HEK293 (cell line): ENCODE data around the gene CMC1.

ENCODE experiments used
- GFI1B ChIP-seq: fragments of 450-650 bp; formaldehyde crosslinking; IDR thresholded peaks from 2 replicates; pipeline ENCODE4 v1.5.1; 2016; ENCODE audit warnings: missing biosample characterization, missing genetic modification characterization
- GLI2 ChIP-seq: fragments of 450-650 bp; formaldehyde crosslinking; IDR thresholded peaks from 2 replicates; pipeline ENCODE4; 2017; ENCODE audit warnings: missing biosample characterization, missing genetic modification characterization, low read depth, borderline replicate concordance
- KLF8 ChIP-seq: fragments of 450-650 bp; formaldehyde crosslinking; IDR thresholded peaks from 2 replicates; pipeline ENCODE4 v1.5.1; 2016; ENCODE audit warnings: missing biosample characterization, missing genetic modification characterization
- WT1 ChIP-seq: fragments of 450-650 bp; formaldehyde crosslinking; IDR thresholded peaks from 2 replicates; pipeline ENCODE4 v1.5.1; 2016; ENCODE audit warnings: missing biosample characterization, missing genetic modification characterization
- YY1 ChIP-seq: fragments of 450-650 bp; formaldehyde crosslinking; IDR thresholded peaks from 2 replicates; pipeline ENCODE4 v1.5.1; 2018; ENCODE audit warnings: missing biosample characterization, missing genetic modification characterization
- ZBTB20 ChIP-seq: fragments of 450-650 bp; formaldehyde crosslinking; IDR thresholded peaks from 2 replicates; pipeline ENCODE4 v1.5.1; 2016; ENCODE audit warnings: missing biosample characterization, missing genetic modification characterization
- ZNF248 ChIP-seq: fragments of 450-650 bp; formaldehyde crosslinking; IDR thresholded peaks from 2 replicates; pipeline ENCODE4 v1.5.1; 2017; ENCODE audit warnings: missing biosample characterization, missing genetic modification characterization
- ZNF561 ChIP-seq: fragments of 450-650 bp; IDR thresholded peaks from 2 replicates; pipeline ENCODE4 v1.5.1; 2018; ENCODE audit warnings: missing biosample characterization, missing genetic modification characterization, borderline replicate concordance
- ZNF600 ChIP-seq: fragments of 450-650 bp; formaldehyde crosslinking; IDR thresholded peaks from 2 replicates; pipeline ENCODE4 v1.5.1; 2016; ENCODE audit warnings: missing biosample characterization, missing genetic modification characterization
- ZNF707 ChIP-seq: fragments of 450-650 bp; formaldehyde crosslinking; IDR thresholded peaks from 2 replicates; pipeline ENCODE4 v1.5.1; 2016; ENCODE audit warnings: missing biosample characterization, missing genetic modification characterization
- ZNF76 ChIP-seq: fragments of 450-650 bp; formaldehyde crosslinking; IDR thresholded peaks from 2 replicates; pipeline ENCODE4; 2016; ENCODE audit warnings: low read depth, missing biosample characterization, missing genetic modification characterization, borderline replicate concordance
- ZNF785 ChIP-seq: fragments of 450-650 bp; formaldehyde crosslinking; IDR thresholded peaks from 2 replicates; pipeline ENCODE4 v1.5.1; 2016; ENCODE audit warnings: missing biosample characterization, missing genetic modification characterization
- ZXDB ChIP-seq: fragments of 450-650 bp; formaldehyde crosslinking; IDR thresholded peaks from 2 replicates; pipeline ENCODE4 v1.5.1; 2016; ENCODE audit warnings: missing biosample characterization, missing genetic modification characterization
- TF ChIP-seq, protein P1 (sequence below): fragments of 450-650 bp; formaldehyde crosslinking; IDR thresholded peaks from 2 replicates; pipeline ENCODE4 v1.5.1; 2016; ENCODE audit warnings: missing biosample characterization, missing genetic modification characterization
- TF ChIP-seq, protein P2 (sequence below): fragments of 450-650 bp; formaldehyde crosslinking; IDR thresholded peaks from 2 replicates; pipeline ENCODE4 v1.5.1; 2016; ENCODE audit warnings: missing biosample characterization, missing genetic modification characterization
- TF ChIP-seq, protein P3 (sequence below): fragments of 450-650 bp; formaldehyde crosslinking; IDR thresholded peaks from 2 replicates; pipeline ENCODE4 v1.5.1; 2016; ENCODE audit warnings: missing biosample characterization, missing genetic modification characterization
- TF ChIP-seq, protein P4 (sequence below): fragments of 450-650 bp; formaldehyde crosslinking; IDR thresholded peaks from 2 replicates; pipeline ENCODE4 v1.5.1; 2016; ENCODE audit warnings: missing biosample characterization, missing genetic modification characterization
- TF ChIP-seq, protein P5 (sequence below): fragments of 450-650 bp; formaldehyde crosslinking; IDR thresholded peaks from 2 replicates; pipeline ENCODE4 v1.5.1; 2016; ENCODE audit warnings: missing biosample characterization, missing genetic modification characterization
- TF ChIP-seq, protein P6 (sequence below): fragments of 450-650 bp; formaldehyde crosslinking; IDR thresholded peaks from 2 replicates; pipeline ENCODE4 v1.5.1; 2016; ENCODE audit warnings: missing biosample characterization, missing genetic modification characterization, borderline replicate concordance

The CMC1 gene

DNA sequence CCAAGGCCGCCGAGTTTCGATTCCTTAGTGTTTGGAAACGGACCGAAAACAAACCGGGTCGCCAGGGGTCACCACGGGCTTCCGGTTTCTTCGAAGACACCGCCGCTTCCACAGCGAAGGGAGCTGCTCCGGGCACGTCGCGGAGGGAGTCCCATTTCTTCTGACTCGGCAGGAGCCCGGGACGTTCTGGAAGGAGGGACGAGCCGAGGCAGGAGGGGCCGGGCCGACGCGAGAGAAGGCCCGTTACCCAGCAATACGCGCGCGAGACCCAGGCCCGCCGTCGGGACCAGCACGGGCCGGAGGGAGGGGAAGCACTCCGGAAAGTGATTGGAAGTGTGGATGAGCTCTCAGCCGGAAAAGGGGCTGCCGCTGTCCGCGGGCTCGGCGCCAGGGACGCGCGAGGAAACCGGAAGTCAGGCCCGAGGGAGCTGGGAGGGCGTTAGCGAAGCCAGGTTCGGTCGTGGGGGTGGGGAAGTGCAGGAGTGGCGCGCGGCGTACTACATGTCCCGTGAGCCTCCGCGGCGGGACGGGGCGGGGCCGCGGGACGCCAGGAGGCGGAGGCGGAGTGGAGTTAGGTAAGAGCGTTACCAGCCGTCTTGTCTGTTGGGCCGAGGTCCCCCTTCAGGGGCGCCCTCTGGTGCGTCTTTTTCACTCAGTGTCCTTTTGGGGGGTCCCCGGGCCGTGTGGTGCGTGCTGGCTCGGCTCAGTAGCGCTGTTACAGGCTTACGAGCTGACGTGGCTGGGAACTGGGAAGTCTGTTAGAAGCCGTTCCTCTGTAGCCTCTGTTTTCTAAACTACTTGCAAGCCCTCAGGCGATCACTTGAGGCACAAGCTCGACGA, 107.4 kb downstream of the CMC1 start, which contains the start of the genes AZI2 and ZCWPW2 (continued):
- TF ChIP-seq, protein P1, sequence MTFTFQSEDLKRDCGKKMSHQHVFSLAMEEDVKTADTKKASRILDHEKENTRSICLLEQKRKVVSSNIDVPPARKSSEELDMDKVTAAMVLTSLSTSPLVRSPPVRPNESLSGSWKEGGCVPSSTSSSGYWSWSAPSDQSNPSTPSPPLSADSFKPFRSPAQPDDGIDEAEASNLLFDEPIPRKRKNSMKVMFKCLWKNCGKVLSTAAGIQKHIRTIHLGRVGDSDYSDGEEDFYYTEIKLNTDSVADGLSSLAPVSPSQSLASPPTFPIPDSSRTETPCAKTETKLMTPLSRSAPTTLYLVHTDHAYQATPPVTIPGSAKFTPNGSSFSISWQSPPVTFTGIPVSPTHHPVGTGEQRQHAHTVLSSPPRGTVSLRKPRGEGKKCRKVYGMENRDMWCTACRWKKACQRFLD (tag by site-specific recombination) = no peak
- peak; percentile 86 for TF ChIP-seq ZXDB (tag by site-specific recombination)
- no peak for TF ChIP-seq YY1 (tag by site-specific recombination)
- TF ChIP-seq, protein P2, sequence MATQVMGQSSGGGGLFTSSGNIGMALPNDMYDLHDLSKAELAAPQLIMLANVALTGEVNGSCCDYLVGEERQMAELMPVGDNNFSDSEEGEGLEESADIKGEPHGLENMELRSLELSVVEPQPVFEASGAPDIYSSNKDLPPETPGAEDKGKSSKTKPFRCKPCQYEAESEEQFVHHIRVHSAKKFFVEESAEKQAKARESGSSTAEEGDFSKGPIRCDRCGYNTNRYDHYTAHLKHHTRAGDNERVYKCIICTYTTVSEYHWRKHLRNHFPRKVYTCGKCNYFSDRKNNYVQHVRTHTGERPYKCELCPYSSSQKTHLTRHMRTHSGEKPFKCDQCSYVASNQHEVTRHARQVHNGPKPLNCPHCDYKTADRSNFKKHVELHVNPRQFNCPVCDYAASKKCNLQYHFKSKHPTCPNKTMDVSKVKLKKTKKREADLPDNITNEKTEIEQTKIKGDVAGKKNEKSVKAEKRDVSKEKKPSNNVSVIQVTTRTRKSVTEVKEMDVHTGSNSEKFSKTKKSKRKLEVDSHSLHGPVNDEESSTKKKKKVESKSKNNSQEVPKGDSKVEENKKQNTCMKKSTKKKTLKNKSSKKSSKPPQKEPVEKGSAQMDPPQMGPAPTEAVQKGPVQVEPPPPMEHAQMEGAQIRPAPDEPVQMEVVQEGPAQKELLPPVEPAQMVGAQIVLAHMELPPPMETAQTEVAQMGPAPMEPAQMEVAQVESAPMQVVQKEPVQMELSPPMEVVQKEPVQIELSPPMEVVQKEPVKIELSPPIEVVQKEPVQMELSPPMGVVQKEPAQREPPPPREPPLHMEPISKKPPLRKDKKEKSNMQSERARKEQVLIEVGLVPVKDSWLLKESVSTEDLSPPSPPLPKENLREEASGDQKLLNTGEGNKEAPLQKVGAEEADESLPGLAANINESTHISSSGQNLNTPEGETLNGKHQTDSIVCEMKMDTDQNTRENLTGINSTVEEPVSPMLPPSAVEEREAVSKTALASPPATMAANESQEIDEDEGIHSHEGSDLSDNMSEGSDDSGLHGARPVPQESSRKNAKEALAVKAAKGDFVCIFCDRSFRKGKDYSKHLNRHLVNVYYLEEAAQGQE = peak; percentile 96
- no peak for TF ChIP-seq ZNF707 (tag by site-specific recombination)
- TF ChIP-seq, protein P3, sequence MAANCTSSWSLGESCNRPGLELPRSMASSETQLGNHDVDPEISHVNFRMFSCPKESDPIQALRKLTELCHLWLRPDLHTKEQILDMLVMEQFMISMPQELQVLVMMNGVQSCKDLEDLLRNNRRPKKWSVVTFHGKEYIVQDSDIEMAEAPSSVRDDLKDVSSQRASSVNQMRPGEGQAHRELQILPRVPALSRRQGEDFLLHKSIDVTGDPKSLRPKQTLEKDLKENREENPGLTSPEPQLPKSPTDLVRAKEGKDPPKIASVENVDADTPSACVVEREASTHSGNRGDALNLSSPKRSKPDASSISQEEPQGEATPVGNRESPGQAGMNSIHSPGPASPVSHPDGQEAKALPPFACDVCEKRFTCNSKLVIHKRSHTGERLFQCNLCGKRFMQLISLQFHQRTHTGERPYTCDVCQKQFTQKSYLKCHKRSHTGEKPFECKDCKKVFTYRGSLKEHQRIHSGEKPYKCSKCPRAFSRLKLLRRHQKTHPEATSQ (tag by site-specific recombination) = 0 out of 2 replicates have a peak, but pooled peaks have one; percentile 32
- TF ChIP-seq ZNF76 (tag by site-specific recombination) = peak; percentile 94
- peak; percentile 73; the same call in 1 of the 2 replicates for TF ChIP-seq ZNF785
- TF ChIP-seq GFI1B = no peak
- no peak for TF ChIP-seq ZNF248 (tag by site-specific recombination)
- TF ChIP-seq WT1 (tag by site-specific recombination) = no peak; the same call in 1 of the 2 replicates
- TF ChIP-seq KLF8 (tag by site-specific recombination) = peak; percentile 81; the same call in 1 of the 2 replicates
- TF ChIP-seq, protein P4, sequence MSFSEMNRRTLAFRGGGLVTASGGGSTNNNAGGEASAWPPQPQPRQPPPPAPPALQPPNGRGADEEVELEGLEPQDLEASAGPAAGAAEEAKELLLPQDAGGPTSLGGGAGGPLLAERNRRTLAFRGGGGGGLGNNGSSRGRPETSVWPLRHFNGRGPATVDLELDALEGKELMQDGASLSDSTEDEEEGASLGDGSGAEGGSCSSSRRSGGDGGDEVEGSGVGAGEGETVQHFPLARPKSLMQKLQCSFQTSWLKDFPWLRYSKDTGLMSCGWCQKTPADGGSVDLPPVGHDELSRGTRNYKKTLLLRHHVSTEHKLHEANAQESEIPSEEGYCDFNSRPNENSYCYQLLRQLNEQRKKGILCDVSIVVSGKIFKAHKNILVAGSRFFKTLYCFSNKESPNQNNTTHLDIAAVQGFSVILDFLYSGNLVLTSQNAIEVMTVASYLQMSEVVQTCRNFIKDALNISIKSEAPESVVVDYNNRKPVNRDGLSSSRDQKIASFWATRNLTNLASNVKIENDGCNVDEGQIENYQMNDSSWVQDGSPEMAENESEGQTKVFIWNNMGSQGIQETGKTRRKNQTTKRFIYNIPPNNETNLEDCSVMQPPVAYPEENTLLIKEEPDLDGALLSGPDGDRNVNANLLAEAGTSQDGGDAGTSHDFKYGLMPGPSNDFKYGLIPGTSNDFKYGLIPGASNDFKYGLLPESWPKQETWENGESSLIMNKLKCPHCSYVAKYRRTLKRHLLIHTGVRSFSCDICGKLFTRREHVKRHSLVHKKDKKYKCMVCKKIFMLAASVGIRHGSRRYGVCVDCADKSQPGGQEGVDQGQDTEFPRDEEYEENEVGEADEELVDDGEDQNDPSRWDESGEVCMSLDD (tag by site-specific recombination) = 0 out of 2 replicates have a peak, but pooled peaks have one; percentile 38
- TF ChIP-seq, protein P5, sequence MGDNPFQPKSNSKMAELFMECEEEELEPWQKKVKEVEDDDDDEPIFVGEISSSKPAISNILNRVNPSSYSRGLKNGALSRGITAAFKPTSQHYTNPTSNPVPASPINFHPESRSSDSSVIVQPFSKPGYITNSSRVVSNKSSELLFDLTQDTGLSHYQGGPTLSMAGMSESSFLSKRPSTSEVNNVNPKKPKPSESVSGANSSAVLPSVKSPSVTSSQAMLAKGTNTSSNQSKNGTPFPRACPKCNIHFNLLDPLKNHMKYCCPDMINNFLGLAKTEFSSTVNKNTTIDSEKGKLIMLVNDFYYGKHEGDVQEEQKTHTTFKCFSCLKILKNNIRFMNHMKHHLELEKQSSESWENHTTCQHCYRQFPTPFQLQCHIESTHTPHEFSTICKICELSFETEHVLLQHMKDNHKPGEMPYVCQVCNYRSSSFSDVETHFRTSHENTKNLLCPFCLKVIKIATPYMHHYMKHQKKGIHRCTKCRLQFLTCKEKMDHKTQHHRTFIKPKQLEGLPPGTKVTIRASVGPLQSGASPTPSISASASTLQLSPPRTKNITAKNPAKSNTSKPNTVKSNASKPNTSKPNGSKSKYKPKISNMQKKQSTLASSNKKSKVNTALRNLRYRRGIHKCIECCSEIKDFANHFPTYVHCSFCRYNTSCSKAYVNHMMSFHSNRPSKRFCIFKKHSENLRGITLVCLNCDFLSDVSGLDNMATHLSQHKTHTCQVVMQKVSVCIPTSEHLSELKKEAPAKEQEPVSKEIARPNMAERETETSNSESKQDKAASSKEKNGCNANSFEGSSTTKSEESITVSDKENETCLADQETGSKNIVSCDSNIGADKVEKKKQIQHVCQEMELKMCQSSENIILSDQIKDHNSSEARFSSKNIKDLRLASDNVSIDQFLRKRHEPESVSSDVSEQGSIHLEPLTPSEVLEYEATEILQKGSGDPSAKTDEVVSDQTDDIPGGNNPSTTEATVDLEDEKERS (tag by site-specific recombination) = no peak
- TF ChIP-seq, protein P6, sequence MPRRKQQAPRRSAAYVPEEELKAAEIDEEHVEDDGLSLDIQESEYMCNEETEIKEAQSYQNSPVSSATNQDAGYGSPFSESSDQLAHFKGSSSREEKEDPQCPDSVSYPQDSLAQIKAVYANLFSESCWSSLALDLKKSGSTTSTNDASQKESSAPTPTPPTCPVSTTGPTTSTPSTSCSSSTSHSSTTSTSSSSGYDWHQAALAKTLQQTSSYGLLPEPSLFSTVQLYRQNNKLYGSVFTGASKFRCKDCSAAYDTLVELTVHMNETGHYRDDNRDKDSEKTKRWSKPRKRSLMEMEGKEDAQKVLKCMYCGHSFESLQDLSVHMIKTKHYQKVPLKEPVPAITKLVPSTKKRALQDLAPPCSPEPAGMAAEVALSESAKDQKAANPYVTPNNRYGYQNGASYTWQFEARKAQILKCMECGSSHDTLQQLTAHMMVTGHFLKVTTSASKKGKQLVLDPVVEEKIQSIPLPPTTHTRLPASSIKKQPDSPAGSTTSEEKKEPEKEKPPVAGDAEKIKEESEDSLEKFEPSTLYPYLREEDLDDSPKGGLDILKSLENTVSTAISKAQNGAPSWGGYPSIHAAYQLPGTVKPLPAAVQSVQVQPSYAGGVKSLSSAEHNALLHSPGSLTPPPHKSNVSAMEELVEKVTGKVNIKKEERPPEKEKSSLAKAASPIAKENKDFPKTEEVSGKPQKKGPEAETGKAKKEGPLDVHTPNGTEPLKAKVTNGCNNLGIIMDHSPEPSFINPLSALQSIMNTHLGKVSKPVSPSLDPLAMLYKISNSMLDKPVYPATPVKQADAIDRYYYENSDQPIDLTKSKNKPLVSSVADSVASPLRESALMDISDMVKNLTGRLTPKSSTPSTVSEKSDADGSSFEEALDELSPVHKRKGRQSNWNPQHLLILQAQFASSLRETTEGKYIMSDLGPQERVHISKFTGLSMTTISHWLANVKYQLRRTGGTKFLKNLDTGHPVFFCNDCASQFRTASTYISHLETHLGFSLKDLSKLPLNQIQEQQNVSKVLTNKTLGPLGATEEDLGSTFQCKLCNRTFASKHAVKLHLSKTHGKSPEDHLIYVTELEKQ = no peak
- peak; percentile 38; the same call in 1 of the 2 replicates for TF ChIP-seq ZNF561 (tag by site-specific recombination)
- peak; percentile 92 for TF ChIP-seq ZNF600 (tag by site-specific recombination)
- TF ChIP-seq GLI2 (tag by site-specific recombination) = no peak
- TF ChIP-seq ZBTB20 (tag by site-specific recombination) = peak; percentile 89
- TF ChIP-seq, all 188 proteins: peak for 51
